Cardiac ventricle fibroblast (primary cell): ENCODE measurements around the gene ZNF41. TPM values are rescaled to one million over a fixed set of nuclear protein-coding genes. Genes with fewer than 3 reads are reported as not detected.

Experiments
- total RNA-seq: library from RNA; depleted of rRNA; stranded (reverse); fragments of >200 nt; gene quantifications from 2 replicates; pipeline ENCODE4 v1.2.3, GENCODE V29; 2015

The ZNF41 gene
- 4.7 and 5.3 TPM in 2 replicates for total RNA-seq

GRCh38 chrX:47482512-47483305 is at the start of gene ZNF41:
TSS of gene ZNF41 (minus strand) at chrX:47483222. CDS start at chrX:47467481, 15,741 bp downstream.

Other genes starting within 250 kb of the ZNF41 start
- 0.12 TPM in 1 of 2 replicates, not detected in the other for gene ZNF157, start 112.6 kb downstream of the ZNF41 start, total RNA-seq
- 27.8 and 29.9 TPM in 2 replicates for gene ARAF, start 78.0 kb upstream of the ZNF41 start, total RNA-seq
- gene TIMP1, start 99.2 kb upstream of the ZNF41 start, total RNA-seq, result 6,558 and 6,881 TPM in 2 replicates
- gene SYN1, start 136.6 kb upstream of the ZNF41 start, total RNA-seq, result 1.3 and 1.7 TPM in 2 replicates
- gene CFP, start 146.7 kb upstream of the ZNF41 start, total RNA-seq, result 0.06 and 0.20 TPM in 2 replicates
- 29.6 and 33.2 TPM in 2 replicates for gene ELK1, start 167.3 kb upstream of the ZNF41 start, total RNA-seq
- gene UXT, start 176.0 kb upstream of the ZNF41 start, total RNA-seq, result 70.2 and 90.3 TPM in 2 replicates